Natural killer cell treated with Interleukin-12 subunit alpha and Interleukin-12 subunit beta and Interleukin-15 and Interleukin-18, amount 100 ng/mL, for 72 hours (primary cell): ENCODE results near the gene INHBE. TPM values are rescaled to one million over a fixed set of nuclear protein-coding genes. Genes with fewer than 3 reads are reported as not detected.
A peak's percentile ranks its signal among the peaks of the same experiment; 100 is the strongest.

ENCODE experiments used
- ATAC-seq, 2 donors: fragments of 150-1000 bp; cut with Tn5 transposase in 1 of 2; sonication (Bioruptor Pico), chemical (Tn5 transposase) in 1 of 2; 2 replicates each; pipeline ENCODE4 v1.10.0; 2021
- DNase-seq: peaks from one replicate; pipeline ENCODE4 v3.0.0; 2022; ENCODE audit warnings: low spot score
- H3K27ac Mint-ChIP-seq, 2 donors: 1 replicate in 1 of 2; 2 replicates in 1 of 2; pipeline ENCODE4 v1.8.0; 2022; ENCODE audit warnings: mixed read lengths in 2 of 2, mild to moderate bottlenecking in 1 of 2, moderate library complexity in 1 of 2
- H3K27me3 Mint-ChIP-seq, 2 donors: 1 replicate in 1 of 2; 2 replicates in 1 of 2; pipeline ENCODE4 v1.8.0; 2022; ENCODE audit warnings: mixed read lengths in 2 of 2
- H3K36me3 Mint-ChIP-seq: one replicate; pipeline ENCODE4 v1.8.0; 2022; ENCODE audit warnings: mixed read lengths
- H3K4me1 Mint-ChIP-seq, 2 donors: 1 replicate in 1 of 2; 2 replicates in 1 of 2; pipeline ENCODE4 v1.8.0; 2022; ENCODE audit warnings: low read depth in 2 of 2, mixed read lengths in 2 of 2, mild to moderate bottlenecking in 1 of 2
- H3K4me3 Mint-ChIP-seq: one replicate; pipeline ENCODE4 v1.8.0; 2022; ENCODE audit warnings: mixed read lengths
- H3K9me3 Mint-ChIP-seq: 2 replicates; pipeline ENCODE4 v1.8.0; 2022; ENCODE audit warnings: mixed read lengths
- total RNA-seq, 2 donors: library from RNA; stranded (reverse); gene quantifications; one replicate each; pipeline ENCODE4 v1.2.3, GENCODE V29; 2022

The INHBE gene
- total RNA-seq, 2 donors from 2014 or later: 0.45 TPM; not detected in 1

- Mint-ChIP-seq H3K27me3 (peaks cover 0 to 4% of the 10 kb centered on the region in 2 donors), H3K36me3 (no peaks in the 10 kb centered on the region), H3K9me3 (no peaks in the 10 kb centered on the region), H3K27ac (peak overlapping the region in 1 of 2 donors; percentile 40), H3K4me1 (peaks cover 50 to 58% of the 10 kb centered on the region in 2 donors), H3K4me3 (peak overlapping the region; percentile 85)
- ATAC-seq: no peak
- DNase-seq: no peak
Measured at GRCh38 chr12:57460468-57460784, 5.3 kb downstream of the INHBE start.

GRCh38 chr12:57460841-57461275 is 5.8 kb downstream of the INHBE start:
- Mint-ChIP-seq H3K4me3 (peak overlapping the region; percentile 82), H3K9me3 (no peaks in the 10 kb centered on the region), H3K4me1 (peaks cover 53 to 61% of the 10 kb centered on the region in 2 donors), H3K36me3 (no peaks in the 10 kb centered on the region), H3K27me3 (peaks cover 0 to 4% of the 10 kb centered on the region in 2 donors), H3K27ac (peak overlapping the region in 1 of 2 donors; percentile 69)
- ATAC-seq (no peak), DNase-seq (no peak)

GRCh38 chr12:57461276-57461916 is 6.3 kb downstream of the INHBE start:
- peak in 1 of 2 donors; percentile 7 for ATAC-seq

GRCh38 chr12:57461917-57462250 is 6.8 kb downstream of the INHBE start:
- Mint-ChIP-seq H3K4me1 (peaks cover 49 to 59% of the 10 kb centered on the region in 2 donors), H3K4me3 (peak overlapping the region; percentile 82), H3K27me3 (peaks cover 0 to 4% of the 10 kb centered on the region in 2 donors), H3K36me3 (no peaks in the 10 kb centered on the region), H3K27ac (peak overlapping the region in 1 of 2 donors; percentile 69), H3K9me3 (no peaks in the 10 kb centered on the region)
- DNase-seq: no peak
- no peak for ATAC-seq

More at GRCh38 chr12:57461276-57461916, 6.3 kb downstream of the INHBE start:
- H3K9me3 Mint-ChIP-seq: no peaks in the 10 kb centered on the region
- peaks cover 49 to 59% of the 10 kb centered on the region in 2 donors for H3K4me1 Mint-ChIP-seq
- peaks cover 0 to 4% of the 10 kb centered on the region in 2 donors for H3K27me3 Mint-ChIP-seq
- peak overlapping the region in 1 of 2 donors; percentile 69 for H3K27ac Mint-ChIP-seq
- DNase-seq: peak; percentile 59
- peak overlapping the region; percentile 82 for H3K4me3 Mint-ChIP-seq
- no peaks in the 10 kb centered on the region for H3K36me3 Mint-ChIP-seq

GRCh38 chr12:57462251-57462911 is 7.3 kb downstream of the INHBE start:
- peaks cover 49 to 60% of the 10 kb centered on the region in 2 donors for H3K4me1 Mint-ChIP-seq
- peak overlapping the region; percentile 87 for H3K4me3 Mint-ChIP-seq
- peak overlapping the region; percentile 55 to 69 for H3K27ac Mint-ChIP-seq
- no peaks in the 10 kb centered on the region for H3K36me3 Mint-ChIP-seq
- H3K9me3 Mint-ChIP-seq: no peaks in the 10 kb centered on the region
- DNase-seq (peak; percentile 86), ATAC-seq (peak; percentile 80 to 82)
- H3K27me3 Mint-ChIP-seq: peaks cover 0 to 4% of the 10 kb centered on the region in 2 donors

- no peak for ATAC-seq
- Mint-ChIP-seq H3K4me1 (peaks cover 49 to 65% of the 10 kb centered on the region in 2 donors), H3K9me3 (no peaks in the 10 kb centered on the region), H3K4me3 (peak overlapping the region; percentile 87), H3K27me3 (peaks cover 0 to 4% of the 10 kb centered on the region in 2 donors), H3K27ac (peak overlapping the region; percentile 55 to 56), H3K36me3 (no peaks in the 10 kb centered on the region)
- DNase-seq: no peak
Measured at GRCh38 chr12:57462912-57463253, 7.8 kb downstream of the INHBE start.

- H3K4me3 Mint-ChIP-seq: peak overlapping the region; percentile 41
- peaks cover 50 to 64% of the 10 kb centered on the region in 2 donors for H3K4me1 Mint-ChIP-seq
- peaks cover 0 to 4% of the 10 kb centered on the region in 2 donors for H3K27me3 Mint-ChIP-seq
- peak overlapping the region; percentile 9 to 72 for H3K27ac Mint-ChIP-seq
- DNase-seq (peak; percentile 47), ATAC-seq (no peak)
- no peaks in the 10 kb centered on the region for H3K9me3 Mint-ChIP-seq
- no peaks in the 10 kb centered on the region for H3K36me3 Mint-ChIP-seq
Measured at GRCh38 chr12:57464569-57464968, 9.5 kb downstream of the INHBE start.

GRCh38 chr12:57465030-57465746 is 10.1 kb downstream of the INHBE start:
- ATAC-seq (no peak), DNase-seq (peak; percentile 49)
- Mint-ChIP-seq H3K4me1 (peaks cover 46 to 65% of the 10 kb centered on the region in 2 donors), H3K36me3 (no peaks in the 10 kb centered on the region), H3K27me3 (peaks cover 0 to 4% of the 10 kb centered on the region in 2 donors), H3K4me3 (peak overlapping the region; percentile 41), H3K9me3 (no peaks in the 10 kb centered on the region), H3K27ac (peak overlapping the region; percentile 9 to 72)

- Mint-ChIP-seq H3K4me3 (no peak overlapping the region), H3K27ac (peak overlapping the region; percentile 9 to 20), H3K27me3 (no peaks in the 10 kb centered on the region), H3K36me3 (no peaks in the 10 kb centered on the region), H3K9me3 (no peaks in the 10 kb centered on the region), H3K4me1 (peaks cover 42 to 60% of the 10 kb centered on the region in 2 donors)
- DNase-seq (peak; percentile 44), ATAC-seq (no peak)
Measured at GRCh38 chr12:57465747-57466505, 10.8 kb downstream of the INHBE start.

GRCh38 chr12:57467212-57467874 is 12.2 kb downstream of the INHBE start:
- Mint-ChIP-seq H3K27ac (peak overlapping the region in 1 of 2 donors; percentile 21), H3K4me3 (no peak overlapping the region), H3K9me3 (no peaks in the 10 kb centered on the region), H3K36me3 (no peaks in the 10 kb centered on the region), H3K4me1 (peaks cover 47 to 63% of the 10 kb centered on the region in 2 donors), H3K27me3 (no peaks in the 10 kb centered on the region)
- DNase-seq (no peak), ATAC-seq (no peak)

GRCh38 chr12:57467915-57468314 is 12.8 kb downstream of the INHBE start:
- Mint-ChIP-seq H3K36me3 (no peaks in the 10 kb centered on the region), H3K4me1 (peaks cover 46 to 62% of the 10 kb centered on the region in 2 donors), H3K9me3 (no peaks in the 10 kb centered on the region), H3K27ac (peak overlapping the region in 1 of 2 donors; percentile 21), H3K27me3 (no peaks in the 10 kb centered on the region), H3K4me3 (no peak overlapping the region)
- no peak for ATAC-seq
- no peak for DNase-seq

- H3K27ac Mint-ChIP-seq: peak overlapping the region in 1 of 2 donors; percentile 21
- H3K4me3 Mint-ChIP-seq: no peak overlapping the region
- no peaks in the 10 kb centered on the region for H3K9me3 Mint-ChIP-seq
- H3K27me3 Mint-ChIP-seq: no peaks in the 10 kb centered on the region
- ATAC-seq (peak; percentile 48 to 68), DNase-seq (peak; percentile 54)
- peaks cover 11% of the 10 kb centered on the region for H3K36me3 Mint-ChIP-seq
- peaks cover 45 to 59% of the 10 kb centered on the region in 2 donors for H3K4me1 Mint-ChIP-seq
Measured at GRCh38 chr12:57469296-57470164, 14.4 kb downstream of the INHBE start.
